Erythroblast (primary cell): ENCODE data around the gene CPXM2.

Source experiments
- GATA1 ChIP-seq: IDR thresholded peaks from 2 replicates; pipeline ENCODE4 v1.6.1; 2011; ENCODE audit warnings: low read depth, mild to moderate bottlenecking, control low read depth, low read length, moderate library complexity
- POLR2A ChIP-seq: IDR thresholded peaks from 2 replicates; pipeline ENCODE4 v1.6.1; 2011; ENCODE audit warnings: mild to moderate bottlenecking, low read length

- TF ChIP-seq POLR2A (no peak), GATA1 (no peak)
Measured at GRCh38 chr10:123769647-123770046, 122.0 kb downstream of the CPXM2 start.
